Spinal cord (tissue), 10 donors: ENCODE data around the gene WDR55. TPM values are rescaled to one million over a fixed set of nuclear protein-coding genes. Genes with fewer than 3 reads are reported as not detected.
"Not testable (repeated sequence)": the region's sequence is repeated elsewhere in the genome, so short reads cannot be mapped to it uniquely, and the experiment has no call there.

Experiments
- DNase-seq, 6 donors: peaks; one replicate each; pipeline versions ENCODE4 v3.0.0 to v3.0.0-alpha.2; 2013 to 2015; ENCODE audit warnings: low spot score in 6 of 6, low read depth in 4 of 6
- H3K27ac ChIP-seq: one replicate; pipeline ENCODE4 v1.5.1; 2013; ENCODE audit warnings: low read depth, low read length, control low read depth
- H3K27me3 ChIP-seq: one replicate; pipeline ENCODE4 v1.6.1; 2013; ENCODE audit warnings: low read length; ENCODE audit not compliant: control insufficient read depth, insufficient read depth
- H3K36me3 ChIP-seq: one replicate; pipeline ENCODE4 v1.6.1; 2013; ENCODE audit warnings: low read length; ENCODE audit not compliant: control insufficient read depth, insufficient read depth
- H3K4me1 ChIP-seq: one replicate; pipeline ENCODE4 v1.6.1; 2013; ENCODE audit warnings: low read length; ENCODE audit not compliant: control insufficient read depth, insufficient read depth
- H3K4me3 ChIP-seq: one replicate; pipeline ENCODE4 v1.5.1; 2013; ENCODE audit warnings: low read depth, low read length, control low read depth
- H3K9me3 ChIP-seq: one replicate; pipeline ENCODE4 v1.6.1; 2013; ENCODE audit warnings: low read length; ENCODE audit not compliant: control insufficient read depth, insufficient read depth
- WGBS: methylation state at CpG from one replicate; pipeline ENCODE4 v1.1.5; 2013; ENCODE audit warnings: missing lambda C conversion rate; ENCODE audit not compliant: insufficient coverage; 5-methylcytosine and 5-hydroxymethylcytosine counted together
- polyA plus RNA-seq, 2 donors: library from polyadenylated mRNA; unstranded; fragments of 120-200 nt; gene quantifications; one replicate each; pipeline ENCODE4 v1.2.1, GENCODE V29; 2013; ENCODE audit not compliant: insufficient read length in 2 of 2
- total RNA-seq, 2 donors: library from RNA; depleted of rRNA in 1 of 2; stranded (reverse); fragments of 120-200 nt in 1 of 2; fragments of >200 nt in 1 of 2; gene quantifications; one replicate each; pipeline versions ENCODE4 v1.2.3 to v1.2.4, GENCODE V29; 2013 to 2014
- donor health status: healthy.

WDR55 gene
- total and polyA plus RNA-seq, 4 donors = 9.4 to 22.1 (median 13.8) TPM

GRCh38 chr5:140700177-140701144, 35.8 kb downstream of the WDR55 start, which contains the start of gene ZMAT2:
Gene ZMAT2, plus strand, starts transcription at chr5:140700447. Its CDS starts 14 bp downstream, at chr5:140700461.
- Histone ChIP-seq H3K36me3 (peaks cover 47% of the 10 kb centered on the region), H3K4me3 (peak within 1 kb of the TSS; percentile 81), H3K9me3 (no peaks in the 10 kb centered on the region), H3K27ac (peak within 1 kb of the TSS; percentile 42), H3K27me3 (no peaks in the 10 kb centered on the region), H3K4me1 (peaks cover 4% of the 10 kb centered on the region)
- DNase-seq = peak; percentile 94 to 99 (median 96)
- WGBS = 3% methylated on average over 27 of the region's 44 CpGs

- Histone ChIP-seq H3K36me3 (peaks cover 33% of the 10 kb centered on the region), H3K4me1 (no peaks in the 10 kb centered on the region), H3K27me3 (peaks cover 9% of the 10 kb centered on the region), H3K27ac (no peak overlapping the region), H3K4me3 (no peak overlapping the region), H3K9me3 (no peaks in the 10 kb centered on the region)
- no peak for DNase-seq
- WGBS = 83% methylated on average over 1 of the region's 4 CpGs
Measured at GRCh38 chr5:140707812-140708211, 43.1 kb downstream of the WDR55 start.

GRCh38 chr5:140708787-140709186, 44.1 kb downstream of the WDR55 start:
- H3K4me3 ChIP-seq, H3K27me3 ChIP-seq, H3K27ac ChIP-seq, DNase-seq, H3K9me3 ChIP-seq, H3K4me1 ChIP-seq: not testable (repeated sequence)
- peaks cover 26% of the 10 kb centered on the region for H3K36me3 ChIP-seq
- WGBS = no CpG with 5 or more reads among the region's 9 CpGs

GRCh38 chr5:140710899-140711552, 46.3 kb downstream of the WDR55 start:
- Histone ChIP-seq H3K27ac (peak overlapping the region; percentile 61), H3K27me3 (peaks cover 9% of the 10 kb centered on the region), H3K9me3 (no peaks in the 10 kb centered on the region), H3K4me1 (no peaks in the 10 kb centered on the region), H3K36me3 (peaks cover 11% of the 10 kb centered on the region), H3K4me3 (peak overlapping the region; percentile 47)
- 5% methylated on average over 20 of the region's 27 CpGs for WGBS
- DNase-seq = peak in 5 of 6 donors; percentile 38 to 85 (median 71)

GRCh38 chr5:140711794-140712193, 47.1 kb downstream of the WDR55 start:
- Histone ChIP-seq H3K4me3 (no peak overlapping the region), H3K4me1 (no peaks in the 10 kb centered on the region), H3K27ac (no peak overlapping the region), H3K27me3 (peaks cover 9% of the 10 kb centered on the region), H3K36me3 (peaks cover 6% of the 10 kb centered on the region), H3K9me3 (no peaks in the 10 kb centered on the region)
- WGBS = no CpG with 5 or more reads among the region's 1 CpG
- no peak for DNase-seq

GRCh38 chr5:140713562-140714094, 48.9 kb downstream of the WDR55 start:
- no peaks in the 10 kb centered on the region for H3K9me3 ChIP-seq
- H3K27me3 ChIP-seq = peaks cover 9% of the 10 kb centered on the region
- H3K4me1 ChIP-seq = no peaks in the 10 kb centered on the region
- H3K27ac ChIP-seq = no peak overlapping the region
- WGBS = 100% methylated on average over 1 of the region's 1 CpG
- H3K36me3 ChIP-seq = no peaks in the 10 kb centered on the region
- H3K4me3 ChIP-seq = no peak overlapping the region
- DNase-seq = no peak

GRCh38 chr5:140716238-140716637, 51.5 kb downstream of the WDR55 start:
- H3K27me3 ChIP-seq, H3K4me3 ChIP-seq, H3K4me1 ChIP-seq, H3K36me3 ChIP-seq, H3K27ac ChIP-seq, H3K9me3 ChIP-seq, DNase-seq: not testable (repeated sequence)
- WGBS = 100% methylated on average over 1 of the region's 2 CpGs

GRCh38 chr5:140718266-140718592, 53.5 kb downstream of the WDR55 start:
- no peak overlapping the region for H3K27ac ChIP-seq
- DNase-seq = no peak
- H3K9me3 ChIP-seq = no peaks in the 10 kb centered on the region
- no peaks in the 10 kb centered on the region for H3K4me1 ChIP-seq
- H3K4me3 ChIP-seq = no peak overlapping the region
- peaks cover 6% of the 10 kb centered on the region for H3K27me3 ChIP-seq
- WGBS = 76% methylated on average over 5 of the region's 7 CpGs
- no peaks in the 10 kb centered on the region for H3K36me3 ChIP-seq

- H3K9me3 ChIP-seq, H3K4me1 ChIP-seq, H3K27ac ChIP-seq, H3K27me3 ChIP-seq, H3K36me3 ChIP-seq, H3K4me3 ChIP-seq, DNase-seq: not testable (repeated sequence)
- WGBS = 41% methylated on average over 4 of the region's 6 CpGs
Measured at GRCh38 chr5:140720738-140721137, 56.0 kb downstream of the WDR55 start.
